ENCODE results near the gene PTPRQ.

DNA sequence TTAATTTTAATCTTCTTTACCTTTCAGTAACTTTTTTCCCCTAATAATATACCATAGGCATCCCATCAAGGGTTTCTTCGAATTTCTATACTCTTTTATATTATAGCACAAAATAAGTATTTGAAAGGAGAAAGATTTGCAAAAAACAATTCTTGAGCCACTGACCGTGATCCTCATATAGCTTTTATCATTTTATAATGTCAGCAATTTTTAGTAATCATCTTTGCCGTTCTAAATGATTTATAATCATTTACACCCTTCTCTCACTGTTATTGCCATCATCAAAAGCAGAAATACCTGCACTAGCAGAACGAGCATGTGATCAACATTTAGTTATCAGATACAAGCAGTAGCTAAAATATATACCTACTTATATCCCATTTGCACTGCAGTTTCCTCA lies 16.9 kb downstream of the PTPRQ start:
- TF ChIP-seq ARNTL (CRISPR knock-in tag; IDR thresholded peaks at IDR 0.05; ENCODE audit: borderline replicate concordance, low read depth) (no peak), ZC3H10 (CRISPR knock-in tag; IDR thresholded peaks at IDR 0.05) (no peak), BACH2 (CRISPR knock-in tag; IDR thresholded peaks at IDR 0.05; ENCODE audit: borderline replicate concordance) (no peak), ZNF8 (CRISPR knock-in tag; IDR thresholded peaks at IDR 0.05) (no peak), ZNF565 (CRISPR knock-in tag; conservative IDR thresholded peaks at IDR 0.05; ENCODE audit: low read depth) (no peak), ZFP3 (CRISPR knock-in tag; IDR thresholded peaks at IDR 0.05) (no peak), CREB5 (CRISPR knock-in tag; IDR thresholded peaks at IDR 0.05; ENCODE audit: low read depth) (no peak), RARB (CRISPR knock-in tag; IDR thresholded peaks at IDR 0.05) (no peak), SNAI2 (CRISPR knock-in tag; IDR thresholded peaks at IDR 0.05) (no peak), POU6F1 (CRISPR knock-in tag; IDR thresholded peaks at IDR 0.05; ENCODE audit: borderline replicate concordance, low read depth) (no peak), GLIS3 (CRISPR knock-in tag; IDR thresholded peaks at IDR 0.05) (no peak), ESRRG (CRISPR knock-in tag; IDR thresholded peaks at IDR 0.05) (no peak), TOX (CRISPR knock-in tag; IDR thresholded peaks at IDR 0.05; ENCODE audit: borderline replicate concordance) (no peak)
- TF ChIP-seq, protein P1, sequence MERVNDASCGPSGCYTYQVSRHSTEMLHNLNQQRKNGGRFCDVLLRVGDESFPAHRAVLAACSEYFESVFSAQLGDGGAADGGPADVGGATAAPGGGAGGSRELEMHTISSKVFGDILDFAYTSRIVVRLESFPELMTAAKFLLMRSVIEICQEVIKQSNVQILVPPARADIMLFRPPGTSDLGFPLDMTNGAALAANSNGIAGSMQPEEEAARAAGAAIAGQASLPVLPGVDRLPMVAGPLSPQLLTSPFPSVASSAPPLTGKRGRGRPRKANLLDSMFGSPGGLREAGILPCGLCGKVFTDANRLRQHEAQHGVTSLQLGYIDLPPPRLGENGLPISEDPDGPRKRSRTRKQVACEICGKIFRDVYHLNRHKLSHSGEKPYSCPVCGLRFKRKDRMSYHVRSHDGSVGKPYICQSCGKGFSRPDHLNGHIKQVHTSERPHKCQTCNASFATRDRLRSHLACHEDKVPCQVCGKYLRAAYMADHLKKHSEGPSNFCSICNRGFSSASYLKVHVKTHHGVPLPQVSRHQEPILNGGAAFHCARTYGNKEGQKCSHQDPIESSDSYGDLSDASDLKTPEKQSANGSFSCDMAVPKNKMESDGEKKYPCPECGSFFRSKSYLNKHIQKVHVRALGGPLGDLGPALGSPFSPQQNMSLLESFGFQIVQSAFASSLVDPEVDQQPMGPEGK (CRISPR knock-in tag; IDR thresholded peaks at IDR 0.05; ENCODE audit: borderline replicate concordance): no peak
